Measurements from ENCODE around the gene USP49.

DNA sequence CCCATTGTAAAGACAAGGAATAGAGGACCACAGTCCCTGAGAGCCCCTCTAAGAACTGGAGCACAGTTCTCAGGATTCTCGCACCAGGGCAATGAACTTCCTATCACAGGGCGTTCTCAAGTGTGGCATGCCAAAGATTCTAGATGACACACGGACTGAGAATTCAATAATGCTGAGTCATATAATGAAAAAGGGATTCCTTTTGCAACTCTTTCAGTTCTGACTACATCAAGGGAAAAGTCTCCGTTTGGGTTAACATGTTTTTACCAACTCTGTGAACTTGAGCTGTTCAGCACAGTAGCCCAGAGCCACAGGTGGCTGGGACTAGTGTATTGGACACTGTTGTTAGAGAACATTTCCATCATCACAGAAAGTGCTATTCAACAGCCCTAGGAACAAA, 22.4 kb upstream of the USP49 start:
- TF ChIP-seq CTCF (IDR thresholded peaks at IDR 0.05; ENCODE audit: insufficient read depth, low read length, poor library complexity, severe bottlenecking) (no peak), EZH2phosphoT487 (conservative IDR thresholded peaks at IDR 0.05; ENCODE audit: low read length) (no peak)

Data from SU-DHL-6 (cell line).